AG08396 (cell line): ENCODE measurements around the gene INTS6.
"Not testable (repeated sequence)": the region's sequence is repeated elsewhere in the genome, so short reads cannot be mapped to it uniquely, and the experiment has no call there.

Experiments
- DNase-seq: peaks from one replicate; pipeline ENCODE4 v3.0.0; 2012; ENCODE audit warnings: low spot score, mixed read lengths

Gene INTS6

GRCh38 chr13:51415339-51415738 is 37.5 kb downstream of the INTS6 start:
- not testable (repeated sequence) for DNase-seq

GRCh38 chr13:51412431-51412830 is 40.4 kb downstream of the INTS6 start:
- no peak for DNase-seq

GRCh38 chr13:51405176-51405575 is 47.7 kb downstream of the INTS6 start:
- no peak for DNase-seq

- DNase-seq = peak; percentile 74
These were observed 55.4 kb downstream of the INTS6 start for GRCh38 chr13:51397262-51397941.

- no peak for DNase-seq
These were observed 56.5 kb downstream of the INTS6 start for GRCh38 chr13:51396352-51396751.

- no peak for DNase-seq
These were observed 58.1 kb downstream of the INTS6 start for GRCh38 chr13:51394724-51395123.

GRCh38 chr13:51385114-51385513 is 67.7 kb downstream of the INTS6 start:
- no peak for DNase-seq

GRCh38 chr13:51380269-51380668 is 72.6 kb downstream of the INTS6 start:
- DNase-seq = no peak

GRCh38 chr13:51373451-51373850 is 79.4 kb downstream of the INTS6 start:
- no peak for DNase-seq

- DNase-seq = no peak
These were observed 81.0 kb downstream of the INTS6 start for GRCh38 chr13:51371768-51372399.

GRCh38 chr13:51370811-51371210 is 82.0 kb downstream of the INTS6 start:
- DNase-seq = no peak

GRCh38 chr13:51370116-51370515 is 82.7 kb downstream of the INTS6 start:
- no peak for DNase-seq

GRCh38 chr13:51364404-51365008 is 88.3 kb downstream of the INTS6 start:
- DNase-seq = peak; percentile 25

- DNase-seq = no peak
These were observed 89.2 kb downstream of the INTS6 start for GRCh38 chr13:51363625-51364024.

- no peak for DNase-seq
These were observed 91.7 kb downstream of the INTS6 start for GRCh38 chr13:51361106-51361505.

- DNase-seq = no peak
These were observed 92.3 kb downstream of the INTS6 start for GRCh38 chr13:51360489-51360888.

GRCh38 chr13:51359352-51359751 is 93.5 kb downstream of the INTS6 start:
- no peak for DNase-seq

GRCh38 chr13:51357928-51358595 is 94.8 kb downstream of the INTS6 start:
- no peak for DNase-seq

GRCh38 chr13:51355217-51355616 is 97.6 kb downstream of the INTS6 start:
- DNase-seq = no peak

GRCh38 chr13:51349016-51349415 is 103.8 kb downstream of the INTS6 start:
- DNase-seq = no peak

GRCh38 chr13:51348069-51348967 is 104.5 kb downstream of the INTS6 start:
- no peak for DNase-seq

- no peak for DNase-seq
These were observed 105.7 kb downstream of the INTS6 start for GRCh38 chr13:51347099-51347498.
